Left ventricle myocardium superior (tissue), 1 donor: ENCODE data around the gene C1QTNF1. TPM values are rescaled to one million over a fixed set of nuclear protein-coding genes. Genes with fewer than 3 reads are reported as not detected.
"Not testable (repeated sequence)": the region's sequence is repeated elsewhere in the genome, so short reads cannot be mapped to it uniquely, and the experiment has no call there.

ENCODE experiments used
- ATAC-seq: fragments of 200-7000 bp; cut with Tn5 transposase; one replicate; pipeline ENCODE4 v1.9.1; 2020; ENCODE audit warnings: mild to moderate bottlenecking, moderate library complexity
- DNase-seq: peaks from one replicate; pipeline ENCODE4 v3.0.0-alpha.2; 2020
- intact Hi-C: fragments of 100-400 bp; cut with micrococcal nuclease; formaldehyde crosslinking; loops from one replicate; pipeline ENCODE4 v1.11.0; 2022
- total RNA-seq: library from RNA; stranded (reverse); fragmentation: NEBNext Ultra II Directional; extraction: Animal tissue kit (Norgen Biotek cat#: 25700); gene quantifications from one replicate; pipeline ENCODE4 v1.2.1, GENCODE V29; 2021
- donor health status: DM: no; HTN: yes; CAD: no; lungs with severe emphysema.

The C1QTNF1 gene
- total RNA-seq, 1 donor from 2014 or later, result 247 TPM

DNA sequence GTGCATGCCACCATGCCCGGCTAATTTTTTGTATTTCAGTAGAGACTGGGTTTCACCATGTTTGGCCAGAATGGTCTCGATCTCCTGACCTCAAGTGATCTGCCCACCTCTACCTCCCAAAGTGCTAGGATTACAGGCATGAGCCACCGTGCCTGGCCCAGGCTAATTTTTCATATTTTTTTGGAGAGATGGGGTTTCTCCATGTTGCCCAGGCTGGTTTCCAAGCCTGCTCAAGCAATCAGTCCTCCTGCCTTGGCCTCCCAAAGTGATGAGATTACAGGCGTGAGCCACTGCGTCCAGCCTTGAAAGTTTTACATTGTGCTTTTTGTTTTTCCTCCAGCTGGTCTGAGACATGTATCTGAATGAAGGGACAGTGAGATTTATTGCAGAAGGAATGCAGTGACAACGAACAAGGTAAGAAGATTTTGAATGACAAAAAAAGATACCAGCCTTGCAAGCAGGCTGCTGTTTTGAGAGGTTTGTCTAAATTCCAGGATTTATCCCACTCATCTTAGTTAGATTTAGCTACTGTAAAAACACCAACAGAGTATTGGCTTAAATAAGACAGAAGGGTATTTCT is 47.3 kb downstream of the C1QTNF1 start:
- ATAC-seq (no peak), DNase-seq (no peak)
- intact Hi-C loops, result no loop called here

DNA sequence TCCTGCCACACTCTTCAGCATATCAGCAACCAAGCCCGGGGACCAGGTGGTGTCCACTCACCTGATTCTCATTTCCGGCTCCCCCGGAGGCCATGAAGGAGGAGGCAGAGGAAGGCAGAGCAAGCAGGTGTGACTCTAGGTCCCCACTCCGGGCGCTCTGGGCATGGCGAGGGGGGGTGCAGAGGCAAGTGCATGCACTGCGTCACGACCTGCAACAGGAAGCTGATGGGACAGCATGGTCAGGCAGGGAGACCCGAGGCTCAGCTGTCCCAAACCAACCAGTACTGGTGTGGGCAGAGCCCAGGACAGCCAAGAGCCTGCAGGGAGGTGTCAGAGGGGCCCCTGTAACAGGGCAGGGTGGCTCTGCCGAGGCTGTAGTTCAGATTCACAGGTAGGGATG is 48.6 kb downstream of the C1QTNF1 start:
- DNase-seq (no peak), ATAC-seq (no peak)
- intact Hi-C loops, result no loop called here

DNA sequence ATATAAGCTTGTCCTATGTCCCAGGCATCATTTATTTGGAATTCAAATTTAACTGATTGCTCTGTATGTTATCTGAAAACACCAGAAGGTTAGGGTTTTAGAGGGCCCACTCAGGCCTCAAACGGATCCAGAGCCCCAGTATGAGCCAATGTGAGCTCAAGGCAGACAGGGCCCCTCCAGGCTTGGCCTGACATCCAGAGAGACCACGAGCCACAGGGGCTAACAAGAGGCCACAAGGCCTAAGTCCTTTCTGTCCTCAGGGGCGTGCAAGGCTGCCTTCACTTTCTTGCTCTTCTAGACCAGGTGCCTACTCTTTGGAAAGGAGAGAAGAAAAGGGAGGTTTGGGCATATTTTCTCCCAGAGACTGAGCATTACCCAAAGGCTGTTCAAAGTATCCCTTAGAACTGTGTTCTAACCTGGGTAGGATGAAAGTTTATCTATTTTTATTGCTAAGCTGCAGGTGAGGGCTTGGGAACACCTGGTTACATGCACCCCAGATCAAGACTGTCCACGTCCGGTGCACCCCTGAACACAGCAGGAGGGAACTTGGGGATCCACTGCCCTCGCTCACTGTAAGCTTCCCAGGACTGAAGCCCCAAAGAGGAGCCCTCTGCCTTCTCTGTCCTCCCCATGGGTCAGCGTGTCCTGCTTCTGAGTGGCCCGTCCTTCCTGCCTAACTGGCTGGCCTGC is 49.2 kb downstream of the C1QTNF1 start:
- intact Hi-C loops, result no loop called here
- ATAC-seq, result no peak
- DNase-seq, result no peak

DNA sequence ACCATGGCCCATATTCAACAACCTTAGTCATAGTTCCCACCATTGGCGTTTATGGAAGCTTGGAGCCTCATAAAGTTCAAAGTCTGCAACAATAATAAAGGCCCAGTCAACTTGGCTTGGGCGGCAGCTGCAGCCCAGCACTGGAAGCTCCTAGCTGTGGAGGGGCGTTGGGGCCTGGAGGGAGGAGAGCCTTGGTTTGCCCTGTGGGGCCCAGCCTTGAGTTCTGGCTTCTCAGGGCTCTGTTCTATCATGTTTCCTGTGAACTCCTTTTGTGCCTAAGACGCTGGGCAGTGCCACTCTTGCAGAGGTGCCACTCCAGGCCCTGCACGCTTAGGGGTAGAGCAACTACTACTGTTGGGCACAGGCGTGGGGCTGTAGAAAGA is 49.7 kb downstream of the C1QTNF1 start:
- no peak for ATAC-seq
- intact Hi-C loops, result no loop called here
- no peak for DNase-seq

DNA sequence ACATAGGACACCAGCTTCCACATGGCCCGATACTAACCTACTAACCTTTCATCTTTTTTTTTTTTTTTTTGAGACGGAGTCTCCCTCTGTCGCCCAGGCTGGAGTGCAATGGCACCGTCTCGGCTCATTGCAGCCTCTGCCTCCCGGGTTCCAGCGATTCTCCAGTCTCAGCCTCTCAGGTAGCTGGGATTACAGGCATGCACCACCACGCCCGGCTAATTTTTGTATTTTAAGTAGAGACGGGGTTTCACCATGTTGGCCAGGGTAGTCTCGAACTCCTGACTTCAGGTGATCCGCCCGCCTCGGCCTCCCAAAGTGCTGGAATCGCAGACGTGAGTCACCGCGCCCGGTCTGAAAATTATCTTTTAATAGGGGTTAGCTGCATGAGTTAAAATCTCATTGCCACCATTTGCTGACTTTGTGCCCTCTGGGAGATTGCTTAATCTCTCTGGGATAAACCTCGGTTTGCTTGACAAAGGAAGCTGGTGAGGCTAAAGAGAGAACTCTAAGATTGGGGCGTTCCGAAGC is 50.2 kb downstream of the C1QTNF1 start:
- intact Hi-C loops, ATAC-seq, DNase-seq: not testable (repeated sequence)

DNA sequence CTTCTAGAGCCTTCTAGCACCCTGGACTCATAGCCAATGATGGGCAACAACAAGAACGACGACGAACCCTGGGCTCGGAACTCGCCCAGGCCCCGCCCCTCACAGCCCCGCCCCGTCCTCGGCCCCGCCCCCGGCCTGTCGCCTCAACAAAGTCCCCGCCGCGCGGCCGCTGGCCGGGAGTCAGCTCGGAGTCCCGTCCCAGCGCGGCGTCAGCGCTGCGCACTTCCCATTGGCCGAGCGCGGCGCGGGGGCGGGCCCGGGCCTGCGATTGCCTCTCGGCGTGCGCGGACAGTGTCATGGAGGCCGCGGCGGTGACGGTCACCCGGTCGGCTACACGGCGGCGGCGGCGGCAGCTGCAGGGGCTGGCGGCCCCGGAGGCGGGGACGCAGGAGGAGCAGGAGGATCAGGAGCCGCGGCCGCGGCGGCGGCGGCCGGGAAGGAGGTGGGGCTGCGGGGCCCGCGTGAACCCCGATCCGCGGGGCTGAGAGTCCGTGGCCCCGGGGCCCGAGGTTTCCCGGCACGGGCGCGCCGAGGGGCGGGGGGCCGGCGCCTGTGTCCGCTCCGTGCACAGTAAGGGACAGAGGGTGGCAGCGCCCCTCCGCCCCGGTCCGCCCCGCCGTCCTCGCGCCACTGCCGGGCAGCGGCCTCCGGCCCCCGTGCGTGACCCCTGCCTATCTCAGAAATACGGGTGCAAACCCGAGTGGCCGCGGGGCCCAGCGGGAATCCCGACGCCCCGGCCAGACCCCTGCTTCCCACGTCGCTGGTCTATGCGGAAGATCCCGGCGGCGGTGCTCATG is 50.9 kb downstream of the C1QTNF1 start, which contains the start of gene ENGASE:
Gene ENGASE (plus strand): TSS at position 176 of the 797 bp plus-strand sequence. CDS start 121 bp downstream, at position 297.
- peak; percentile 98 for ATAC-seq
- intact Hi-C loops, result no loop called here
- peak; percentile 99 for DNase-seq

DNA sequence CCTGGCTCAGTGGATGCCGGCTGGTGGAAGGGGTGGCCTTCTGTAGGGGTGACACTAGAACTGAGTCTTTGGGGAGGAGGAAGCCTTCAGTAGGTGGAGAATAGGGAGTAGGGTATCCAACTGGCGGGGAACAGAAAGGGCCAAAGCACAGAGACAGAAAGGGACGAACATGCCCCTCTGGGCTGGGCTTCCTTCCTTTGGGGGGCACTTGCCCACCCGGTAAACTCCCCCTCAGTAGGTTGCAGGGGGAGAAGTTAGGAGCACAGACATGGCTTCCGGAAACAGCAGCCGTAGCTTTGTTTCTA is 51.4 kb downstream of the C1QTNF1 start:
- intact Hi-C loops, result no loop called here
- ATAC-seq (peak; percentile 18), DNase-seq (no peak)

DNA sequence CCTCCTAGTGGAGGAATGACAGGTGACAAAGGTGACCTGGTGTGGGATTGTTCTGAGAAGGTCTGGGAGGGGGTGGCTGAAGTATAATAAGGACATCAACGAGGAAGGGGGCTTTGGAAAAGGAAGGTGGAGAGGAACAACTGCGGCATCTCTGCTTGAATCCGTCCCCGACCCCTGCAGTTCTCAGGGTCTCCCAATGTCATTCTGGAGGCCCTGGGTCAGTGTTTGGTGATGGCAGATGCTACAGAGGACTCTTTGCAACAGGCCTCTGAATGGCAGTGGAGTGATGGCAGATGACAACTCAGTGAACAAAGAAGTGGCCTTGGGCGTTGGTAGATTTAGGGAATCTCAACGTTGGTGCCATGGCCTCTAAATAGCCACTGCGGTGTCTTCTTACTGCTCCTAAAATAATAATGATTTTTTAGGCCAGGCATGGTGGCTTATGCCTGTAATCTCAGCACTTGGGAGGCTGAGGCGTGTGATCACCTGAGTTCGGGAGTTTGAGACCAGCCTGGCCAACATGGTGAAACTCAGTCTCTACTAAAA is 52.0 kb downstream of the C1QTNF1 start:
- DNase-seq (no peak), ATAC-seq (no peak)
- intact Hi-C loops, result no loop called here

DNA sequence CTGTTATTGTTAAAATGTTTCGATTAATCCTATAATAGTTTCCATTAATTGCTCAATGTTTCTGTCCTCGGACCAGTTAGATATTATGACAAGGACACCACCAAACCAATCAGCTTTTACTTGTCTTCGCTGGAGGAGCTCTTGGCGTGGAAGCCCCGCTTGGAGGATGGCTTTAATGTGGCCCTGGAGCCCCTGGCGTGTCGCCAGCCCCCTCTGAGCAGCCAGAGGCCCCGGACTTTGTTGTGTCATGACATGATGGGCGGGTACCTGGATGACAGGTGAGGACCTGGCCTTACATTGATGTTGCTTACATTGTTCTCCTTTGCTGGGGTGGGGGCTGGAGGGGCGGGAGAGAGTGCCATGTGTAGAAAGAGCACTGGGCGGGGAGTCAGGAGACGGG is 53.6 kb downstream of the C1QTNF1 start:
- intact Hi-C loops, result no loop called here
- no peak for DNase-seq
- ATAC-seq, result no peak

DNA sequence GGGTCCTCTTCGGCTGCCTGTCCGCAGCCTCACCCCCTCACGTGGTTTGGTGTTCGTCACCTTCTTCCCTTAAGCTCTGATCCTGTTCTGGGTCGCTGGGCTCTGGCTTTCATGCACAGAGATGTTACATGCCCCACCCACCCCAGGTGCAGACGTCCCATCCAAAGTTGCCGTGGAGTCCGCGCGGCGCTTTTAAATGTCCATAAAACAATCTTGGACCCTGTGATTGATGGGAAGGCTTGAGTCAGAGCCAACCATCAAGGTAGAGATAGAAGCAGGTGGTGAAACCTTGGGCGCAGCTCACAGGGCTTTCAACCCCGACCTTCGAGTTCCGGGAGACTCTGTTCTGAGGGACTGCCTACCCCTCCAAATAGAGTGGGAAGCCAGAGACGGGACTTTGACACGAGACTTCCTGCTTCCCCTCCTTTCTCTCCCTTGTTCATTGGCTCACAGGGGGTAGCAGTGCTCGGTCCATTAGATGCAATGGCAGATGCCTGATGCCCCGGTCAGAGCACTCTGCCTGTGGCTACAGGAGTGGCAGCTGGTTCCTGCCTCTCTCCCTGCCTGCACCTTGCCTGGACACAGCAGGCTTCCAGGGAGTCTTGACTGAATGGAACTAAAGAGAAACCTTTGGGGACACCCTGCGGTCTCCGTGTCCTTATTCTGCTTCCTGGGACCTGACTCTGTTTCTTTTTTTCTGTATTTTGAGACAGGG is 54.7 kb downstream of the C1QTNF1 start:
- no peak for ATAC-seq
- no peak for DNase-seq
- intact Hi-C loops, result no loop called here

DNA sequence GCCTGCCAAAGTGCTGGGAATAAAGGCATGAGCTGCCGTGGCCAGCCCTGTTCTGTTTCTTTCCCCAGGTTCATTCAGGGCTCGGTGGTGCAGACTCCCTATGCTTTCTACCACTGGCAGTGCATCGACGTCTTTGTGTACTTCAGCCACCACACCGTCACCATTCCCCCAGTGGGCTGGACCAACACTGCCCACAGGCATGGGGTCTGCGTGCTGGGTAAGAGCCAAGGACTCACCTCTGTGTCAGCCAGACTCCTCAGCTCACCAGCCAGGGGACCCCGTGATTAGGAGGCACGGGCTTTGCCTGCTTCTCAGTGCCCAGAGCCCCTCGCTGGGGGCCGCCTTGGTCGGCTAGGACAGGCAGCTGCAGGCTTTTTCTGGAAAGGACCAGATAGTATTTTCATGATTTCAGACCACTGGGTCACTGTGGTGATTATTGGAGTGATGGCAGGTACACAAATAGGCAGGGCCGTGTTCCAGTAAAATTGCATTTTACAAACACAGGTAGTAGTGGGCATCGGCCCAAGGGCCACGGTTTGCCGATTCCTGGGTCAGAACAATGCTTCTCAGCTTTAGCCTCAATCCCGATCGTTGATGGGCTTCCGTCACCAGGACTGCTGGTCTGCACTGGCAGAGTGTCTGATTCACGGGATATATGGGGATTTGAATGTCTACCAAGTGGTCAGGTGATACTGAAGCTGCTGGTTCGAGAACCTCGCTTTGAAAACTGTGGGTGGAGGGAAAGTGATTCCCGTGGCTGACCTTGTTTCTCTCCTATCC is 55.6 kb downstream of the C1QTNF1 start:
- ATAC-seq (no peak), DNase-seq (no peak)
- intact Hi-C loops, result no loop called here

DNA sequence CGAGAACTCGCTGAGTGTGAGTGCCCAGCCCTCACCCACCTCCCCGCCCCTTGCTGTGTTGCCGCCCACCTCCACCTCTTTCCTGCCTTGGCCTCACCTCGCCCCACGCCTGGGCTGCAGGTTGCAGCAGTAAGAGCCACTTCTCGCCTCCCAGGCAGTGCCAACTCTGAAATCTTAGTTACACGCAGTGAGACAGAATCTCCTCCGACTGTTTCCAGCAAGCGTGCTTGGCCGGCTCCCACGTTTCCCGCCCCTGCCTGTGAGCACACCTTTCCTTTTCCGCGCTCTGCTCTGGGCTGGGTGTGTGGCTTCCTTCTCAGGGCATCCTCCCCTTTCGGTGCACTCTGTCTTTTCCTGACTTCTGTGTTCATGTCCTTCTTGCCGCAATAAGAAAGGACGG is 56.4 kb downstream of the C1QTNF1 start:
- intact Hi-C loops, result no loop called here
- ATAC-seq (no peak), DNase-seq (no peak)

DNA sequence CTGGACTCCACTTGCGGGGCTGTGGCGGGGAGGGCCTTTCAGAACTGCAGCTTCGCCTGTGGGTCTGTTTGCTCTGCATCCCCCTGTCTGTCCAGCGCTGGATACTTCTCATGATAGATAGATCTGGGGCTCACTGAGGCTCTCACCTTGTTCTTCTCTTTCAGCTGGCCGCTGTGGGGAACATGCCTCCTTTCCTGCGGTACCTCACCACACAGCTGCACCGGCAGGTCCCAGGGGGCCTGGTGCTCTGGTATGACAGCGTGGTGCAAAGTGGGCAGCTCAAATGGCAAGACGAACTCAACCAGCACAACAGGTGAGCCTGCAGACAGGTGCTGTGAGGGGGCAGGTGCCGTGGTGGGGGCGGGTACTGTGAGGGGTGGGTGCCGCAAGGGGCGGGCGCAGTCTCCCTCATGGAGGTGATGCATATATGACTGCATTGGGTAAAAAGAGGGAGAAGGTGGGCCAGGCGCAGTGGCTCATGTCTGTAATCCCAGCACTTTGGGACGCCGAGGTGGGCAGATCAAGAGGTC is 56.9 kb downstream of the C1QTNF1 start:
- DNase-seq, result no peak
- intact Hi-C loops, result no loop called here
- ATAC-seq, result no peak

DNA sequence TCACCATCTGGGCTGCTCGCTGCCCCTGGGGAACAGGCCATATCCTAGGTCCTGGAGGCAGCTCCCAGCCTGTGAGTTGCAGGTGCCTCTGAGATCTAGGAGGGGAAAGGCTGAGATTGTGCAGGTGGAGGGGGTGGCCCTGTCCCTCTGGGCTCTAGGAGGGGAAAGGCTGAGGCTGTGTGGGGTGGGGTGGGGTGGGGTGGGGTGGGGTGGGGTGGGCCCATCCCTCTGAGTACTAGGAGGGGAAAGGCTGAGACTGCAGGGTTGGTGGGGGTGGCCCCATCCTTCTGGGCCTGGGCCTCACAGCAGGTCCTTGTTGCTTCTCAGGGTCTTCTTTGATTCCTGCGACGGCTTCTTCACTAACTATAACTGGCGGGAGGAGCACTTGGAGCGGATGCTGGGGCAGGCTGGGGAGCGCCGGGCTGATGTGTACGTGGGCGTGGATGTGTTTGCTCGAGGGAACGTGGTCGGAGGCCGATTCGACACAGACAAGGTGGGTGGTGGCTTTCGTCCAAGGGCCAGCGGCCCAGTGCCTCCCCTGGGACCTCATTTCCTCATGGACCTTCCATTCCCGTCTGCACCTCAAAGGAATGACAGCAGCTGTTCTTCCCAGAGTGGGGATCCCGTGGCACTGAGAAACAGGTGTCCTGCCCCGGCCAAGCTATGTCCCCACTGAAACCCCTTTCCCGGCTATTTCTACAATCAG is 57.8 kb downstream of the C1QTNF1 start:
- intact Hi-C loops, result no loop called here
- peak; percentile 51 for DNase-seq
- peak; percentile 34 for ATAC-seq

DNA sequence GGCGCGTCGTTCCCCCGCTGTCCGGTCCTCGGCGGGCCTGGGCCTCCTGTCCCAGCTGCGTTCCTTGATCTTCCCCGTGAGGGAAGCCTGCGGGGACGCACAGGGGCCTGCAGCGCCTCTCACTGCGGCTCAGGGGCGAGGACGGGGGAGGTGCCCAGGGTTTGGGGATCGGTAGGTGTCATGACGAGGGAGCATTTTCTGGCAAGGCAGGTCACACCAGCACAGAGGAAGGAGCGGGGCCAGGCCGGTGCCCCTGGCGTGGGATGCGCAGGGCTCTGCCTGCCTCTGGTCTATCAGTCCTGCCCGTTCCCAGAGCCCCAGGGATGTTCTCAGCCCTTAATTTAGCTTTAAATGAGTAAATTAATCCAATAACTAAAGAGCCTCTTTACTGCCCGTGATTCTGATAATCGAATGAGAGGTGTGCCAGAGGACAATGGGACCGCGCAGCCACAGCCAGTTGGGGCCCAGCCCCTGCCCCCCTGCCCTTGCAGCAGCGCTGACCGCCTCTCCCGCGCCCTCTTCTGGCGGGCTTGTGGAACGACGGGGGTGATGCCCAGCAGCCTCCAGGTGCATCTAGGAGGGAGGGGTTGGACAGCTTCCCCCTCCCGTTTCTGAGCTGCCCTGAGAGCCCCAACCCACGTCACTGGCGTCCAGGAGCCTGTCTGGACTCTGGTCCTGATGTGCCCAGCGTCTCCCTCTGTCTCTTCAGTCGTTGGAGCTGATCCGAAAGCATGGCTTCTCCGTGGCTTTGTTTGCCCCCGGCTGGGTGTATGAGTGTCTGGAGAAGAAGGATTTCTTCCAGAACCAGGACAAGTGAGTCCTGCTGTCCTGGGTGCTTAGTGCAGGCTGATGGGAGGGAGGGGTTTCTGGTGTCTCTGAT is 58.6 kb downstream of the C1QTNF1 start:
- DNase-seq (peak; percentile 67), ATAC-seq (peak; percentile 58)
- intact Hi-C loops, result no loop called here

DNA sequence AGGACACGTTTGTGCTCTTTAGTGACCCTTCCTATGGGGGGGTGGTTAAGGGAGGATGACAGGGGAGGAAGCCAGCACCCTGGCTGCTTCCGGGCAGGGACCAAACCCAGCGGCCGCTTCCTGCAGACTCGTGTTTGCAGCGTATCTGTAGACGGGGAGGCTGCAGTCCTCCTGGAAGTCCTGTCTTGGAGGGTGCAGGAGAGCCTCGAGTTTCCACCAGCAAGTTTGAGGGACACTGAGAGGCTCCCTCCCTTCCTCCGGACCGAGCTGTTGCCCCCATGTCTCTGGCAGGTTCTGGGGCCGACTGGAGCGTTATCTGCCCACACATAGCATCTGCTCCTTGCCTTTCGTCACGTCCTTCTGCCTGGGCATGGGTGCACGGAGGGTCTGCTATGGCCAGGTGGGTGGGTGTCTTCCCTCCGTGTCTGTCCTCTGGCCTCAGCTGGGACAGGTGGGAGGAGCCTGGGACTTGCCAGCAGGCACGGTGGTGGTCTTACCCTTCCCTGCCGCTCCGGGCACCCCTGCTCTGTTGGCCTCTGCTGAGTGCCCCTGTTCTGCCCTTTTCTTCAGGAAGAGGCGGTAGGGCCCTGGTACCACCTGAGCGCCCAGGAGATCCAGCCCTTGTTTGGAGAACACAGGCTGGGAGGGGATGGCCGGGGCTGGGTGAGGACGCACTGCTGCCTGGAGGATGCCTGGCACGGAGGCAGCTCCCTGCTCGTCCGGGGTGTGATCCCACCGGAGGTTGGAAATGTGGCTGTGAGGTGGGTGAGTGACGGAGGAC is 59.4 kb downstream of the C1QTNF1 start:
- peak; percentile 20 for DNase-seq
- intact Hi-C loops, result no loop called here
- ATAC-seq, result no peak
